HG03139 (cell line): ENCODE data around the gene PALLD.

Experiments
- ATAC-seq: cut with Tn5 transposase; IDR thresholded peaks from one replicate; pipeline ENCODE4 v1.9.1; 2021; ENCODE audit not compliant: unreplicated experiment

Gene PALLD

GRCh38 chr4:168857546-168858314, 360.9 kb downstream of the PALLD start:
- no peak for ATAC-seq

DNA sequence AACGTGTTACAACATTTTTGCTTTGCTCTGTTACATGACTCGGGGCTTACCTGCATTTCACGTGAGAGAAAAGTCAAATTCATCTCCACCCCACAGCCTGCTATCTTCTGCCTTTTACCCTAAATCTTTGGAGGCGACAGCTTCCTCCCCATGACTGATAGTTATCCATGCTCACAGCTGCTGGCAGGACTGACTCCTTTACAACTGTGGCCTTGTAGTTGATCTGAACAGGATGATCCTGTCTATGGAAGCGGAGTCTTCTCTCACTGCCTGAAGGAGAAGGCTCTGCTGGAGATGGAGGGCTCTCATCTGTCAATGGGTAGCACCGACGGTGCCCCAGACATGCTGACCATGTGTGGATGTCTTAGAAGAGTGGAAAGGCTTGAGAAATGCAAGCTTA, 362.2 kb downstream of the PALLD start:
- ATAC-seq, result no peak

GRCh38 chr4:168859888-168860694, 363.2 kb downstream of the PALLD start:
- ATAC-seq, result peak; percentile 87

DNA sequence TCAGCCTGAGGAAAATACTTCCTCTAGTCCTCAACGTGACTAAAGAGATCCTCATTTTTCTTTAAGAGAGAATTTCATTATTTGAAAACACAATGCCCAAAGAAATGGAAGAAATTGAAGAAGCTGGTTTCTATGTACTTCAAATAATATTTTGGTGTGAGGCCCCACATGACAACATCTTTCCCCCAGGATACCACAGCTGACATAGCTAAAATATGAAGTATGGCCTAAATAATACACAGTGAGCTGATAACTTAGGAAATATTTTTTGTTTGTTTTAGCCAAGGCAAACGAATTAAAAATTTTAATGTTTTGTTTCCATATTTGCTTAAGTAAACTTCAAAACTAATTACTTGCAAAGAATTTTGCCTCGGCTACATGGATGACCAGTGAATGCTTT, 364.0 kb downstream of the PALLD start:
- ATAC-seq, result no peak

- ATAC-seq, result no peak
Observed at GRCh38 chr4:168863719-168864647, 367.1 kb downstream of the PALLD start.

DNA sequence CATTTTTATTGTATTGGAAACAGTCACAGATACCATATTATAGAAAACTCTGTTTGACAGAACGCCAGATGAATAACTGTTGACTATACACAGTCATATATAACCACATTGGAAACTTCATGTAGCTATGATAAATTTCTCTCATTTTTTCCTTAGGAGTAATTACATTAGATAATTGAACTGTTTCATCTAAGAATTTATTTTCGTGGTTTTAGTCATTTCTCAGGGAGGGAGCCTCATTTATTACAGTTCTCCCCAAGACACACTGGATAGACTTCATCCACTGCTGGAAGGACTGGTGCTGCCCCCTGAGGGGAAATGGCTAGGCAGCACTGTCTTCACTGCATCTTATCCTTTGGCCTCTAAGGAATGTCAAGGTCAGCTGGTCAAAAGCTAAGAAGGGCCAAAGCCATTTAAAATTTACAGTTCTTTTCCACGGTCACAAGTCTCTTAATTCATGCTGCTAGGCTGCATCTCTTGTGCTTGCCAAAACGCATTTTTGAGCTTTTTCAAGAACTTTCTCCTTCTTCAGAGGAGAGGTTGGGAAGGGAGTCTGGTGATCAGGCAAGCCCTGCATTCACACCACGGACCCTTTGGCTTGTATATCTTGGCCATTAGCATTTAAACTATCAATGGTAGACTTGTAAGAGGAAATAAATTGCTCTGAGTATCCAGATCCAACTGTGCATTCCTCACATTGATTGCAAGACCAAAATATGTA, 368.1 kb downstream of the PALLD start:
- no peak for ATAC-seq

GRCh38 chr4:168865854-168866253, 369.0 kb downstream of the PALLD start:
- ATAC-seq, result no peak

DNA sequence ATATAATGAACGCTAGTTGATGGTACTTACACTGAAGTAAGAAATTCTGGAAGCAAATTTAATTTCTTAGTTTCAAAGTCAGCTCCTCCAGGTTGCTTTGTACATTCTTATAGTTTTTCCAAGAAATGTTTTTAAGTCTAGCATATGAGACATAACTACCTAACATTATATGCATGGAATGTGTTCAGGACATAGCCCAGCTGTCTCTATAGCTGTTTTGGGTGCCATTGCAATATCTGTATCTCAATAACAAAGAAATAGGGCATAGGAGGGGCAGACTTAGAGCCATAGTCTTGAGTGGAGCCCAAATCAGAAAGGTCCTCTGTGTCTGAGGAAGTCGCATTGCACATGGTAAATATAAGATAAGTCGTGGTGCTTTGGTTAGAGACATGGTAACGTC, 369.8 kb downstream of the PALLD start:
- ATAC-seq, result no peak

DNA sequence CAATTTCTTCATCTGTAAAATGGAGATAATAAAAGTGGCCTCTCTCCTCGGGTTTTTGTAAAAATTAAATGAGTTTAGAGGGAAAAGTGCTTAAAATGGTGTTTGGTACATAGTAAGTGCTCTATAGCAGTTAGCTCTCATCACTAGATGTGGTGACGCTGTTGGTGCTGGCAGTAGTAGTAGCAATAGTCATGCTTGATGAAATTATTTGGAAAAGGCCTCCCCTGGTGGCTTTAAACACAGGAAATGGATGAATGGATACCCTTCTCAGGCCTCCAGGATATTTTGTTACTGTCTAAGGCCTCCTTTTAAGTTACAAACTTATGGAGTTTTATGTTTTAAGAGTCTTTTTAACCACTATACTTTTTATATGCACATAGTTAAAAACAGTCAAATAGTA, 370.3 kb downstream of the PALLD start:
- ATAC-seq, result no peak

DNA sequence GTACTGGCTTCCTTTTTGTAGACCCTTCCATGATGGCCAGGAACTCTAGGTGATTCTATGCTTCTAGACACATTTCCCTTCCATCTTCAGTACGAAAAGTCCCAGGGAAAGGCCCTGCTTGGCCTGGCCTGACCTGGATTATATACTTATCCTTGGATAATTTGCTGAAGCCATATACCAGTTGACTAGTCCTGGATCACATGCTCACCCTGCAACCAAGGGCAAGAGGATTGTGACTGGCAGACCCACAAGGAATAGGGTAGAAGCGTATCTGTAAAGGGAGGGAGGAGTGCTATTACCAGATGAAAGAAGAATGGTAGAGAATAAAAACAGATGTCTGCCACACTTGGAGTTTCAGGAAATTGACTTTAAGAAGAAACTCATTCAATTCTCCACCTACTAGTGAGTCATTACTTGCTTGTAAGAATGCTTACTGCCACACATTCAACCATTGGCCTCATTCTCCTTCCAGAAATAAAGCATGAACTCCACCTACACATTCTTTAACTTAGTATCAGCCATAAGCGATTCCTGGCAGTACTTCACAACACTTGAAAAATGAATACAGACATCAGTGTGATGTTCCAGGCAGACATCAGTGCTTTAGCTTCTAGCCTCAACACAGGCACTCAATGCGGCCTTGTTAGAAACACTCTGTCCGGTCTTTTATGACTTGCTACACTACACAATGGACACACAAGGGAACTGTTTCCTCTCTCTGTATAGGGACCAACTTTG, 371.4 kb downstream of the PALLD start:
- no peak for ATAC-seq

GRCh38 chr4:168868802-168869201, 371.9 kb downstream of the PALLD start:
- no peak for ATAC-seq

DNA sequence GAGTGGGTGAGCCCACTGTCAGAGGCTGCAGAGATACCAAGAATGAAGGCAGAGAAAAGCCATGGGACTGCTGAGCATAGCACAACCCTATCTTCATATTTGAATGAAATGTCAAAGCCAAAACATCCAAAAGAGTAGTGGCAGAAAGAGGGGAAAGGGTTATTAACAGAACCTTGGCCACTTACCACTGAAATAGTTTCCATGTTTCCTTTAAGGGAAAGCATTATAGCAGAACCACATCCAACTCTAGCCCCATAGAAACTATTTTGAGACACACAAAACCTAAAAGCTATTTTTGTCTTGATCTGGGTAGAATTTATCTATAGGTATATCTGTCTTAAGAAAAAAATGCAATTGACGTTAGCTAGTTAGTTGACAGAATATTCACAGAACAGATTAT, 373.2 kb downstream of the PALLD start:
- no peak for ATAC-seq

DNA sequence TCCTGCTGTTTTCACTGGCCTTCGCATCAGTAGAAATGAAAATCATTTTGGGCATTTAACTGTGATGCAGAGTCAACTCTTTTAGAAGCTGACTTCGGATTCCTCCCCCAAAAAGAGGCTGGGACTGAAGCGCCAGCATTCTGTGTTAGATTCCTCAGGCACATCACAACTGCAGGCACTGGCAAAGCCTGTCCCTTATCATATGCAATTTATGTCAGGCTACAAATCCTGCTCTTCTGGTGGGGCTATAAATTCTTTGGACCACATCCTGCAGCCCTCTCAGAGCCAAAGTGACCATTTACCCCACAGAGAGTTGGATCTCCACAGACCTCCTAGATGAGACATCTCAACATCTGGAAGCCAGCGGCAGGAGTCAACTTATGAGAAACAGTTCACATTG, 374.8 kb downstream of the PALLD start:
- no peak for ATAC-seq

GRCh38 chr4:168874083-168874482, 377.2 kb downstream of the PALLD start:
- ATAC-seq, result no peak

DNA sequence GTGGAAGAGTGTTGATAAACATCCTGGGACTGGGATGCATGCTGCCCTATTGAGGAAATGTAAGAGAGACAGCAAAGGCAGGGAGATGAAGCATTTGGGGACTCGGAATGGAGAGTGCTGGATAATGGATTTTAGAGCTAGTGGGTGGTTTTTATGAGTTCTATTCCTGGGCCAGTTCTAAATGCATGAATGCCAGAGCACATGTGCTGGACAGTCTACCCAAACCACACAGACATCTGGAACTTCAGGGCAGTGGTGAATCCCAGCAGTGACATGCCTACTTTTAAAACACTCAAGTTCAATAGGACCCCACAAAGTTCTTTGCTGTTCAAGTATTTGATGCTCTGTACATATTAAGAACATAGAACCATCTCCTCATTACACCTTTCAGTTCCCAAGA, 379.3 kb downstream of the PALLD start:
- no peak for ATAC-seq

DNA sequence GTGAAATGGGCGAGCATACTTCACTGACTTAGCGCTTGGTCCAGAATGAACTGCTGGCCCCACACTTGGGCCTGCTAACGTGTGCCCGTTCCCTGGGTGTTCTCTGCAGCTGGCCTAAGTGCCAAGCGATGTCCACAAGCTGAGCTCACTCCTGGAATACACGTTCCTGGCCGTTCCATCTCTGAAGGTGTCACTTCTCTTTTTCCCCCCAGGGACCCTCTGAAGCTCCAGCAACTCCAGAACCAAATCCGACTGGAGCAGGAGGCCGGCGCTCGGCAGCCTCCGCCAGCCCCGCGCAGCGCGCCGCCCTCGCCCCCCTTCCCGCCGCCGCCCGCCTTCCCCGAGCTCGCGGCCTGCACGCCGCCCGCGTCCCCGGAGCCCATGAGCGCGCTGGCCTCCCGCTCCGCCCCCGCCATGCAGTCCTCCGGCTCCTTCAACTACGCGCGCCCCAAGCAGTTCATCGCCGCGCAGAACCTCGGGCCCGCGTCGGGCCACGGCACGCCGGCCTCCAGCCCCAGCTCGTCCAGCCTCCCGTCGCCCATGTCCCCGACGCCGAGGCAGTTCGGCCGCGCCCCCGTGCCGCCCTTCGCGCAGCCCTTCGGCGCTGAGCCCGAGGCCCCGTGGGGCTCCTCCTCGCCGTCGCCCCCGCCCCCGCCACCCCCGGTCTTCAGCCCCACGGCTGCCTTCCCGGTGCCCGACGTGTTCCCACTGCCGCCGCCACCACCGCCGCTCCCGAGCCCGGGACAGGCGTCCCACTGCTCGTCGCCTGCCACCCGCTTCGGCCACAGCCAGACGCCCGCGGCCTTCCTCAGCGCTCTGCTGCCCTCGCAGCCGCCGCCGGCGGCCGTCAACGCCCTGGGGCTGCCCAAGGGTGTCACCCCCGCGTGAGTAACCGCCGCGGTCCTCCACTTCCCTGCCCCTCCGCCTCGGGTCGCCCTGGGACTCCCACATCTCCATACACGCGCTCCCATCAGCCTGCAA, 380.9 kb downstream of the PALLD start:
- ATAC-seq, result no peak

GRCh38 chr4:168878623-168879022, 381.8 kb downstream of the PALLD start:
- ATAC-seq, result no peak

DNA sequence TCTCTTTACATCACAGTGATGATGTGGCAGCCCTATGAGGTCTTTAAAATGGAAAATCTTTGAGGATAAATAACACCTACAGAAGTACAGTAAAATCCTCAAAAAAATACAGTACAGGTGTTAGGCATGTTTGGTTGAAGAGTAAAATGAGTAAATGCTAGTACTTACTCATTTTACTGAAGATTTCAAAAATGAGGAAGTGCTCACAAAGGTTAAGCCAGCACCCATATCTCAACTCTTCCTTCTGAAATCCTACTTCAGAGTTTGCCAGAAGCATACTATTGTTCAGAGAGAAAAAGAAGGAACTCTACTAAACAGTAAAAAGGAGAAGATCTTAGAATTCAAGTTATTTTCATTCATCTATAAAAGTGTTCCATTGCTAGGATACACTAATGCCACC, 382.3 kb downstream of the PALLD start:
- no peak for ATAC-seq
